ENCODE results near the gene PGBD5.

DNA sequence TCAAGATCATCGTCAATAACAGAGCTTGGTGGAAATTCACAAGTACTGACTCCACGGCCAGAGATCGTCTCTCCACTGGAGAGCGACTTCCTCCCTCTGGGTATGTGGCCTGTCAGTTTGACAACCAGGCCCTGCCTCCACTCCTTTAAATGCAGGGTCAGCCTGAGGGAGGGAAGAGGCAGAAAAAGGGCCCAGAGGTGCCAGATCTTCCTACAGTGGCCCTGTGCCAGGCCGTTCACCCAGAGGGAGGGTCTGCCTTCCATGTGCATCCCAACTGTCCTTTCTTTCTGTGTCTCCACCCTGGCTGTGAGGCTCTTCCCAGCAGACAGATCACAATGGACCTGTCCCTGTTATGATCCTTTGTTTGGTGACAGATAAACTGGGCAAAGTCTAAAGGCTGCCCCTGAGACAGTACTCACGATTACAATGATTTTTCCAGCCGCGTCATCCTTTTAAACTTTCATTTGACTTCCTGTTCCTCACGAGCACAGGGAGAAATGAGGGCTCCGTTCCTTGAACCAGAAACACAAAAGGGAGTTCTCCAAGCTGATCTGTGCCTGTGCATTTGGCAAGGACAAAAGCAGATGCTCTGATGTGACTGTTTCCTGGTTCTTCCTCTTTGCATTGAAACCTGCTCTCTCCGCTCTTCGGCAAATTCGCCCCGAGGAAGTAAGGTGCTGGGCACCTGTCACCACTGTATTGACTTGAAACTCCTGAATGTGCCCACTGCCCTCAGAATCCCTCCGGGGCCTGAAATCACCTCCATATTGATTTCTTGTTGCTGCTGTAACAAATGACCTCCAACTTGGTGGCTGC lies 126.7 kb downstream of the PGBD5 start:
- TF ChIP-seq, protein P1, sequence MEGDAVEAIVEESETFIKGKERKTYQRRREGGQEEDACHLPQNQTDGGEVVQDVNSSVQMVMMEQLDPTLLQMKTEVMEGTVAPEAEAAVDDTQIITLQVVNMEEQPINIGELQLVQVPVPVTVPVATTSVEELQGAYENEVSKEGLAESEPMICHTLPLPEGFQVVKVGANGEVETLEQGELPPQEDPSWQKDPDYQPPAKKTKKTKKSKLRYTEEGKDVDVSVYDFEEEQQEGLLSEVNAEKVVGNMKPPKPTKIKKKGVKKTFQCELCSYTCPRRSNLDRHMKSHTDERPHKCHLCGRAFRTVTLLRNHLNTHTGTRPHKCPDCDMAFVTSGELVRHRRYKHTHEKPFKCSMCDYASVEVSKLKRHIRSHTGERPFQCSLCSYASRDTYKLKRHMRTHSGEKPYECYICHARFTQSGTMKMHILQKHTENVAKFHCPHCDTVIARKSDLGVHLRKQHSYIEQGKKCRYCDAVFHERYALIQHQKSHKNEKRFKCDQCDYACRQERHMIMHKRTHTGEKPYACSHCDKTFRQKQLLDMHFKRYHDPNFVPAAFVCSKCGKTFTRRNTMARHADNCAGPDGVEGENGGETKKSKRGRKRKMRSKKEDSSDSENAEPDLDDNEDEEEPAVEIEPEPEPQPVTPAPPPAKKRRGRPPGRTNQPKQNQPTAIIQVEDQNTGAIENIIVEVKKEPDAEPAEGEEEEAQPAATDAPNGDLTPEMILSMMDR (IDR thresholded peaks at IDR 0.05) = no peak
- no peak for TF ChIP-seq FOXM1 (IDR thresholded peaks at IDR 0.05; ENCODE audit: low read depth)
- no peak for TF ChIP-seq NFIC (IDR thresholded peaks at IDR 0.05; ENCODE audit: borderline replicate concordance)
- TF ChIP-seq, protein P2, sequence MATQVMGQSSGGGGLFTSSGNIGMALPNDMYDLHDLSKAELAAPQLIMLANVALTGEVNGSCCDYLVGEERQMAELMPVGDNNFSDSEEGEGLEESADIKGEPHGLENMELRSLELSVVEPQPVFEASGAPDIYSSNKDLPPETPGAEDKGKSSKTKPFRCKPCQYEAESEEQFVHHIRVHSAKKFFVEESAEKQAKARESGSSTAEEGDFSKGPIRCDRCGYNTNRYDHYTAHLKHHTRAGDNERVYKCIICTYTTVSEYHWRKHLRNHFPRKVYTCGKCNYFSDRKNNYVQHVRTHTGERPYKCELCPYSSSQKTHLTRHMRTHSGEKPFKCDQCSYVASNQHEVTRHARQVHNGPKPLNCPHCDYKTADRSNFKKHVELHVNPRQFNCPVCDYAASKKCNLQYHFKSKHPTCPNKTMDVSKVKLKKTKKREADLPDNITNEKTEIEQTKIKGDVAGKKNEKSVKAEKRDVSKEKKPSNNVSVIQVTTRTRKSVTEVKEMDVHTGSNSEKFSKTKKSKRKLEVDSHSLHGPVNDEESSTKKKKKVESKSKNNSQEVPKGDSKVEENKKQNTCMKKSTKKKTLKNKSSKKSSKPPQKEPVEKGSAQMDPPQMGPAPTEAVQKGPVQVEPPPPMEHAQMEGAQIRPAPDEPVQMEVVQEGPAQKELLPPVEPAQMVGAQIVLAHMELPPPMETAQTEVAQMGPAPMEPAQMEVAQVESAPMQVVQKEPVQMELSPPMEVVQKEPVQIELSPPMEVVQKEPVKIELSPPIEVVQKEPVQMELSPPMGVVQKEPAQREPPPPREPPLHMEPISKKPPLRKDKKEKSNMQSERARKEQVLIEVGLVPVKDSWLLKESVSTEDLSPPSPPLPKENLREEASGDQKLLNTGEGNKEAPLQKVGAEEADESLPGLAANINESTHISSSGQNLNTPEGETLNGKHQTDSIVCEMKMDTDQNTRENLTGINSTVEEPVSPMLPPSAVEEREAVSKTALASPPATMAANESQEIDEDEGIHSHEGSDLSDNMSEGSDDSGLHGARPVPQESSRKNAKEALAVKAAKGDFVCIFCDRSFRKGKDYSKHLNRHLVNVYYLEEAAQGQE (IDR thresholded peaks at IDR 0.05; ENCODE audit: low read depth, low read length) = no peak
- TF ChIP-seq RAD21 (IDR thresholded peaks at IDR 0.05; ENCODE audit: low read length) = no peak
- TF ChIP-seq, protein P3, sequence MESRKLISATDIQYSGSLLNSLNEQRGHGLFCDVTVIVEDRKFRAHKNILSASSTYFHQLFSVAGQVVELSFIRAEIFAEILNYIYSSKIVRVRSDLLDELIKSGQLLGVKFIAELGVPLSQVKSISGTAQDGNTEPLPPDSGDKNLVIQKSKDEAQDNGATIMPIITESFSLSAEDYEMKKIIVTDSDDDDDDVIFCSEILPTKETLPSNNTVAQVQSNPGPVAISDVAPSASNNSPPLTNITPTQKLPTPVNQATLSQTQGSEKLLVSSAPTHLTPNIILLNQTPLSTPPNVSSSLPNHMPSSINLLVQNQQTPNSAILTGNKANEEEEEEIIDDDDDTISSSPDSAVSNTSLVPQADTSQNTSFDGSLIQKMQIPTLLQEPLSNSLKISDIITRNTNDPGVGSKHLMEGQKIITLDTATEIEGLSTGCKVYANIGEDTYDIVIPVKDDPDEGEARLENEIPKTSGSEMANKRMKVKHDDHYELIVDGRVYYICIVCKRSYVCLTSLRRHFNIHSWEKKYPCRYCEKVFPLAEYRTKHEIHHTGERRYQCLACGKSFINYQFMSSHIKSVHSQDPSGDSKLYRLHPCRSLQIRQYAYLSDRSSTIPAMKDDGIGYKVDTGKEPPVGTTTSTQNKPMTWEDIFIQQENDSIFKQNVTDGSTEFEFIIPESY (IDR thresholded peaks at IDR 0.05; ENCODE audit: borderline replicate concordance, low read depth) = no peak
- no peak for TF ChIP-seq EP300 (IDR thresholded peaks at IDR 0.05; ENCODE audit: borderline replicate concordance in 1 of 2, low read depth in 1 of 2, low read length in 1 of 2)
- TF ChIP-seq MAX (IDR thresholded peaks at IDR 0.05; ENCODE audit: low read depth) = no peak
- TF ChIP-seq USF2 (IDR thresholded peaks at IDR 0.05; ENCODE audit: borderline replicate concordance, low read depth, low read length) = no peak
- TF ChIP-seq POLR2AphosphoS5 (IDR thresholded peaks at IDR 0.05; ENCODE audit: low read depth, low read length) = no peak
- TF ChIP-seq EZH2phosphoT487 (IDR thresholded peaks at IDR 0.05; ENCODE audit: borderline replicate concordance, low read depth) = no peak

All from SK-N-SH (cell line).